ENCODE measurements around the gene SLC25A47. TPM values are rescaled to one million over a fixed set of nuclear protein-coding genes. Genes with fewer than 3 reads are reported as not detected.

Gene SLC25A47
- total and polyA plus RNA-seq, 4 donors, result 0.02 to 0.12 (median 0.06) TPM; not detected in 1

DNA sequence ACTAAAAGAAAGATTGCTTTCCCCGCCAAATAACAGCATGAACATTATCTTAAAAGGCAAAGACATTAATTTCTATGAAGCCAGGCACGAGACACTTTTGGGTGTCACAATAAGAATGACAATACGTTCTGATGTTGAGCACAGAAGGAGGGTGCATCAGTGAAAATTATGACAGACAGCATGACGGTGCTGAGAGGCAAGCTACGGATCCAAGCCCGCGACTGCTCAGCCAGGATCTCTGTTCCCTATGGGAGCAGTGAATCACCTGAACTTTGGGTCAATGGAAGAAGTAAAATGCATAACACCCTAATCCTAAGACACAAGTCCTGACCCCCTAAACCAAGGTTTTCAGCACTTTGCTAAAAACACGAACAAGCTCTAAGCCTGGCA, 51.7 kb downstream of the SLC25A47 start:
- peak overlapping the region; percentile 96 to 97 for H3K27ac ChIP-seq (ENCODE audit: low read depth in 1 of 2, low read length in 1 of 2)
- no peak for DNase-seq
- WGBS, 2 donors, result 49 to 55% methylated on average over 8 of the region's 8 CpGs
- H3K9ac ChIP-seq (ENCODE audit: insufficient read depth in 1 of 2, low read length in 2 of 2), result peak overlapping the region in 1 of 2 donors; percentile 20
- no peaks in the 10 kb centered on the region for H3K27me3 ChIP-seq (ENCODE audit: control insufficient read depth in 3 of 3, insufficient read depth in 3 of 3, low read length in 2 of 3)
- peaks cover 4 to 23% (median 6%) of the 10 kb centered on the region in 5 donors for H3K4me1 ChIP-seq (ENCODE audit: control insufficient read depth in 5 of 5, insufficient read depth in 5 of 5, low read length in 5 of 5)
- TF ChIP-seq, protein P1, sequence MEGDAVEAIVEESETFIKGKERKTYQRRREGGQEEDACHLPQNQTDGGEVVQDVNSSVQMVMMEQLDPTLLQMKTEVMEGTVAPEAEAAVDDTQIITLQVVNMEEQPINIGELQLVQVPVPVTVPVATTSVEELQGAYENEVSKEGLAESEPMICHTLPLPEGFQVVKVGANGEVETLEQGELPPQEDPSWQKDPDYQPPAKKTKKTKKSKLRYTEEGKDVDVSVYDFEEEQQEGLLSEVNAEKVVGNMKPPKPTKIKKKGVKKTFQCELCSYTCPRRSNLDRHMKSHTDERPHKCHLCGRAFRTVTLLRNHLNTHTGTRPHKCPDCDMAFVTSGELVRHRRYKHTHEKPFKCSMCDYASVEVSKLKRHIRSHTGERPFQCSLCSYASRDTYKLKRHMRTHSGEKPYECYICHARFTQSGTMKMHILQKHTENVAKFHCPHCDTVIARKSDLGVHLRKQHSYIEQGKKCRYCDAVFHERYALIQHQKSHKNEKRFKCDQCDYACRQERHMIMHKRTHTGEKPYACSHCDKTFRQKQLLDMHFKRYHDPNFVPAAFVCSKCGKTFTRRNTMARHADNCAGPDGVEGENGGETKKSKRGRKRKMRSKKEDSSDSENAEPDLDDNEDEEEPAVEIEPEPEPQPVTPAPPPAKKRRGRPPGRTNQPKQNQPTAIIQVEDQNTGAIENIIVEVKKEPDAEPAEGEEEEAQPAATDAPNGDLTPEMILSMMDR (IDR thresholded peaks at IDR 0.05; ENCODE audit: control extremely low read depth, extremely low read depth), result no peak
- H3K36me3 ChIP-seq (ENCODE audit: control insufficient read depth in 4 of 4, insufficient read depth in 4 of 4, low read length in 4 of 4), result peaks cover 0 to 1% (median 0%) of the 10 kb centered on the region in 4 donors
- peak overlapping the region; percentile 58 for H3K4me3 ChIP-seq
- no peak for ATAC-seq (ENCODE audit: insufficient read depth, low FRiP score)
- no peaks in the 10 kb centered on the region for H3K9me3 ChIP-seq (ENCODE audit: control insufficient read depth in 4 of 4, insufficient read depth in 3 of 4, low read length in 3 of 4)

DNA sequence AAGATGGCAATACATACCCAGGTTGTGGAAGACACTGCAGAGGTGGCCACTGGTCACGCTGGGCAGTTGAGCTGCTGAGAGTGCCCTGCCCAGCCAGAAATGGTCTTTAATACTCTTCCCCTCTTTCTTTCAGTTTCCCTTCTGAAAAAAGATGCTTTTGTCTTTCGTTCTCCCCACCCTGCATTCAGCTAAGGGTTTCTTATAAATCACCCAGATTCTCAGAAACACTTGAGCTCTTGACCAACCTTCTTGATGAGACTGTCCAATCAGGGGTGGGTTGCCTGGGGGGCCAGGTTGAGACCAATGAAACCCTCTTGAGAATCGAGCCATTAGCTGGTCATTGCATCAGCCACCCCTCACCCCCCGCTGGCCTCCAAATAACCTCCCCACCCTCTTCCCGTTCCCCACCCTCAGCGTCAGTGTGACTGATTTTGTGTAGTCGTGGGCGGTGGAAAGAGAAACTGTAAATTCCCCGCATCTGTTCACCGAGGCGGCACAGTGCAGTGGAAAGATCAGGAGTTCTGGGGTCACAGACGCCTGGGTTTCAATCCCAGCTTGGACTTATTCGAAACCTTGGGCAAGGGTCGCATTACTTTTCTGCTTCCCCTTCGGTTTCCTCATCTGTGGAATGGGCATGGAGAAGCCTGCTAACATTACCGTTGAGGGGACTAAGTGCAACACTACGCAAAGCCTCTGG, 52.3 kb downstream of the SLC25A47 start:
- 1 to 3% methylated on average over 17 of the region's 17 CpGs for WGBS, 2 donors
- Histone ChIP-seq H3K9ac (ENCODE audit: insufficient read depth in 1 of 2, low read length in 2 of 2) (peak overlapping the region in 1 of 2 donors; percentile 77), H3K4me3 (peak overlapping the region; percentile 91), H3K27ac (ENCODE audit: low read depth in 1 of 2, low read length in 1 of 2) (peak overlapping the region; percentile 96 to 97), H3K4me1 (ENCODE audit: control insufficient read depth in 5 of 5, insufficient read depth in 5 of 5, low read length in 5 of 5) (peaks cover 4 to 23% (median 6%) of the 10 kb centered on the region in 5 donors), H3K36me3 (ENCODE audit: control insufficient read depth in 4 of 4, insufficient read depth in 4 of 4, low read length in 4 of 4) (peaks cover 0 to 1% (median 0%) of the 10 kb centered on the region in 4 donors), H3K9me3 (ENCODE audit: control insufficient read depth in 4 of 4, insufficient read depth in 3 of 4, low read length in 3 of 4) (no peaks in the 10 kb centered on the region), H3K27me3 (ENCODE audit: control insufficient read depth in 3 of 3, insufficient read depth in 3 of 3, low read length in 2 of 3) (no peaks in the 10 kb centered on the region)
- TF ChIP-seq, protein P1 (IDR thresholded peaks at IDR 0.05; ENCODE audit: control extremely low read depth, extremely low read depth), result no peak
- ATAC-seq (ENCODE audit: insufficient read depth, low FRiP score) (peak; percentile 54), DNase-seq (peak; percentile 82 to 85 (median 82))

- TF ChIP-seq, protein P1 (IDR thresholded peaks at IDR 0.05; ENCODE audit: control extremely low read depth, extremely low read depth), result no peak
- no peaks in the 10 kb centered on the region for H3K27me3 ChIP-seq (ENCODE audit: control insufficient read depth in 3 of 3, insufficient read depth in 3 of 3, low read length in 2 of 3)
- 0 to 1% methylated on average over 71 to 74 of the region's 74 CpGs for WGBS, 2 donors
These were observed 53.0 kb downstream of the SLC25A47 start, which contains the start of gene WDR25 for GRCh38 chr14:100375963-100376735. TSS of gene WDR25 (plus strand) at chr14:100376485.

More at GRCh38 chr14:100375963-100376735, 53.0 kb downstream of the SLC25A47 start, which contains the start of gene WDR25:
- peak; percentile 92 for ATAC-seq (ENCODE audit: insufficient read depth, low FRiP score)
- Histone ChIP-seq H3K27ac (ENCODE audit: low read depth in 1 of 2, low read length in 1 of 2) (peak within 1 kb of the TSS; percentile 96 to 97), H3K9ac (ENCODE audit: insufficient read depth in 1 of 2, low read length in 2 of 2) (peak within 1 kb of the TSS; percentile 65 to 77), H3K9me3 (ENCODE audit: control insufficient read depth in 4 of 4, insufficient read depth in 3 of 4, low read length in 3 of 4) (no peaks in the 10 kb centered on the region), H3K4me3 (peak within 1 kb of the TSS; percentile 91), H3K4me1 (ENCODE audit: control insufficient read depth in 5 of 5, insufficient read depth in 5 of 5, low read length in 5 of 5) (peaks cover 4 to 23% (median 6%) of the 10 kb centered on the region in 5 donors), H3K36me3 (ENCODE audit: control insufficient read depth in 4 of 4, insufficient read depth in 4 of 4, low read length in 4 of 4) (peaks cover 0 to 6% (median 0%) of the 10 kb centered on the region in 4 donors)
- peak; percentile 97 to 98 (median 97) for DNase-seq
